ENCODE data around the gene NLGN1.

- TF ChIP-seq TSHZ2 (CRISPR knock-in tag; IDR thresholded peaks at IDR 0.05) (no peak), PATZ1 (CRISPR knock-in tag; IDR thresholded peaks at IDR 0.05; ENCODE audit: borderline replicate concordance) (no peak), TCF4 (CRISPR knock-in tag; IDR thresholded peaks at IDR 0.05; ENCODE audit: borderline replicate concordance) (no peak)
These were observed 342.2 kb downstream of the NLGN1 start for GRCh38 chr3:173739726-173740125.

Data from SK-N-SH treated with all-trans-retinoic acid at 6 μM for 48 hours (cell line).